H1 (cell line): Measurements from ENCODE around the gene ELMO1. TPM values are rescaled to one million over a fixed set of nuclear protein-coding genes. Genes with fewer than 3 reads are reported as not detected.

Experiments
- CTCF ChIA-PET: fragments of 300-600 bp; sonication (Branson Sonifier 250); formaldehyde crosslinking; loops from one replicate; lab custom pipeline; 2021; ENCODE audit not compliant: partially characterized antibody; lab: Charles Lee
- POLR2A ChIA-PET: fragments of 300-600 bp; sonication (Branson Sonifier 250); formaldehyde crosslinking; loops from one replicate; lab custom pipeline; 2021; ENCODE audit warnings: inconsistent platforms; ENCODE audit not compliant: partially characterized antibody; lab: Charles Lee
- DNase-seq, 2 experiments: peaks; one replicate each; pipeline versions ENCODE4 v3.0.0 to v3.0.0-alpha.2; 2010 to 2022; ENCODE audit warnings: low spot score in 2 of 2, low read depth in 1 of 2, mixed read lengths in 1 of 2
- FAIRE-seq: peaks from 2 replicates; lab custom pipeline; 2011; peaks lifted over from hg19 to GRCh38; lab: Jason Lieb, UNC
- H2AFZ ChIP-seq: 2 replicates; pipeline ENCODE4 v1.8.1; 2012; ENCODE audit warnings: low read length, inconsistent platforms
- H2AK5ac ChIP-seq: 2 replicates; pipeline ENCODE4 v1.6.1; 2013; ENCODE audit warnings: low read depth, low read length
- H2BK120ac ChIP-seq: replicated peaks from 2 replicates; pipeline ENCODE3; 2013; ENCODE audit warnings: low read depth, low read length, inconsistent platforms
- H2BK12ac ChIP-seq: 2 replicates; pipeline ENCODE4 v1.6.1; 2013; ENCODE audit warnings: low read depth, low read length
- H2BK15ac ChIP-seq: 2 replicates; pipeline ENCODE4 v1.6.1; 2013; ENCODE audit warnings: low read length
- H2BK20ac ChIP-seq: 2 replicates; pipeline ENCODE4 v1.6.1; 2013; ENCODE audit warnings: low read length
- H2BK5ac ChIP-seq: 2 replicates; pipeline ENCODE4 v1.6.1; 2013; ENCODE audit warnings: low read depth, low read length
- H3K14ac ChIP-seq: 2 replicates; pipeline ENCODE4 v1.6.1; 2013; ENCODE audit warnings: inconsistent platforms; ENCODE audit not compliant: insufficient read length
- H3K18ac ChIP-seq: 2 replicates; pipeline ENCODE4 v1.6.1; 2013; ENCODE audit warnings: low read length; ENCODE audit errors: extremely low read depth
- H3K23ac ChIP-seq: 2 replicates; pipeline ENCODE4 v1.6.1; 2013; ENCODE audit warnings: inconsistent platforms; ENCODE audit not compliant: insufficient read length
- H3K23me2 ChIP-seq: 2 replicates; pipeline ENCODE4 v1.6.1; 2013; ENCODE audit warnings: low read depth, low read length
- H3K27ac ChIP-seq: 2 replicates; pipeline ENCODE4 v1.6.1; 2011; ENCODE audit warnings: low read depth, low read length, inconsistent platforms
- H3K27me3 ChIP-seq, 4 experiments: replicated peaks in 1 of 4; 1 replicate in 1 of 4; 2 replicates in 3 of 4; pipeline versions ENCODE4 v1.6.1 to v1.8.1; 2011 to 2013; ENCODE audit warnings: low read length in 3 of 4, mild to moderate bottlenecking in 3 of 4, inconsistent platforms in 2 of 4, mixed read lengths in 2 of 4, moderate library complexity in 1 of 4; ENCODE audit not compliant: control insufficient read depth in 3 of 4, insufficient read depth in 3 of 4; ENCODE audit errors: extremely low read depth in 1 of 4
- H3K36me3 ChIP-seq, 4 experiments: 2 replicates each; pipeline versions ENCODE4 v1.6.1 to v1.8.1; 2011 to 2013; ENCODE audit warnings: mild to moderate bottlenecking in 4 of 4, low read length in 3 of 4, moderate library complexity in 2 of 4, control low read depth in 1 of 4, inconsistent platforms in 1 of 4; ENCODE audit not compliant: insufficient read depth in 4 of 4, control insufficient read depth in 2 of 4
- H3K4ac ChIP-seq: replicated peaks from 2 replicates; pipeline ENCODE3; 2013; ENCODE audit warnings: low read length, low read depth, mixed read lengths, inconsistent platforms; ENCODE audit not compliant: insufficient read length
- H3K4me1 ChIP-seq, 4 experiments: replicated peaks in 1 of 4; 1 replicate in 1 of 4; 2 replicates in 3 of 4; pipeline versions ENCODE4 v1.6.1 to v1.8.1; 2011 to 2013; ENCODE audit warnings: low read length in 3 of 4, inconsistent platforms in 2 of 4, mixed read lengths in 1 of 4; ENCODE audit not compliant: insufficient read depth in 4 of 4, control insufficient read depth in 3 of 4
- H3K4me2 ChIP-seq, 2 experiments: 2 replicates each; pipeline versions ENCODE4 v1.6.1 to v1.8.1; 2011 to 2013; ENCODE audit warnings: low read depth in 2 of 2, low read length in 2 of 2, control low read depth in 1 of 2, inconsistent platforms in 1 of 2, mild to moderate bottlenecking in 1 of 2; ENCODE audit not compliant: insufficient read depth in 1 of 2
- H3K4me3 ChIP-seq, 4 experiments: fragments of 200-600, 300-600 bp in 1 of 4; sonication (generic), shearing (Covaris generic), sonication (Bioruptor Twin) in 1 of 4; 2 replicates each; pipeline versions ENCODE4 v1.5.1 to v1.8.1; 2011 to 2016; ENCODE audit warnings: low read length in 4 of 4, low read depth in 3 of 4, control low read depth in 2 of 4, inconsistent platforms in 2 of 4, mild to moderate bottlenecking in 2 of 4, mixed read lengths in 1 of 4, moderate library complexity in 1 of 4; ENCODE audit not compliant: insufficient read depth in 2 of 4; ENCODE audit errors: extremely low read depth in 1 of 4
- H3K56ac ChIP-seq: replicated peaks from 2 replicates; pipeline ENCODE3; 2013; ENCODE audit warnings: low read depth, mild to moderate bottlenecking, mixed read lengths, low read length, inconsistent platforms; ENCODE audit not compliant: insufficient read length
- H3K79me1 ChIP-seq: 2 replicates; pipeline ENCODE4 v1.6.1; 2013; ENCODE audit warnings: low read depth, low read length, control low read depth
- H3K79me2 ChIP-seq, 2 experiments: 2 replicates each; pipeline versions ENCODE4 v1.6.1 to v1.8.1; 2012 to 2013; ENCODE audit warnings: low read length in 2 of 2, mild to moderate bottlenecking in 2 of 2, inconsistent platforms in 1 of 2; ENCODE audit not compliant: insufficient read depth in 2 of 2, control insufficient read depth in 1 of 2
- H3K9ac ChIP-seq, 4 experiments: replicated peaks in 1 of 4; 1 replicate in 1 of 4; 2 replicates in 3 of 4; pipeline versions ENCODE4 v1.6.1 to v1.8.1; 2011 to 2013; ENCODE audit warnings: low read depth in 3 of 4, low read length in 3 of 4, control low read depth in 2 of 4, mild to moderate bottlenecking in 2 of 4, moderate library complexity in 2 of 4, inconsistent platforms in 1 of 4; ENCODE audit errors: extremely low read depth in 1 of 4
- H3K9me3 ChIP-seq, 2 experiments: 2 replicates each; pipeline versions ENCODE4 v1.6.1 to v1.8.1; 2012 to 2013; ENCODE audit warnings: mild to moderate bottlenecking in 2 of 2, moderate library complexity in 2 of 2, control low read depth in 1 of 2, inconsistent platforms in 1 of 2, low read depth in 1 of 2, low read length in 1 of 2, mixed read lengths in 1 of 2; ENCODE audit not compliant: insufficient read depth in 2 of 2
- H4K20me1 ChIP-seq, 2 experiments: replicated peaks in 1 of 2; 2 replicates each; pipeline versions ENCODE3 to v1.8.1; 2011 to 2013; ENCODE audit warnings: inconsistent platforms in 2 of 2, low read length in 2 of 2, mild to moderate bottlenecking in 1 of 2; ENCODE audit not compliant: insufficient read depth in 2 of 2, control insufficient read depth in 1 of 2
- H4K5ac ChIP-seq: 2 replicates; pipeline ENCODE4 v1.6.1; 2013; ENCODE audit warnings: low read length, low read depth, mixed read lengths, inconsistent platforms; ENCODE audit not compliant: insufficient read length
- H4K8ac ChIP-seq: 2 replicates; pipeline ENCODE4 v1.8.0; 2013; ENCODE audit warnings: mild to moderate bottlenecking, moderate library complexity, low read length, inconsistent platforms; ENCODE audit not compliant: insufficient read depth; ENCODE audit errors: extremely low read depth
- H4K91ac ChIP-seq: replicated peaks from 2 replicates; pipeline ENCODE3; 2013; ENCODE audit warnings: low read length, mixed read lengths, inconsistent platforms; ENCODE audit not compliant: insufficient read length
- CBX8 ChIP-seq: fragments of 300-800, 300-1000 bp; sonication (generic); IDR thresholded peaks from 2 replicates; pipeline ENCODE4 v1.7.1; 2016; ENCODE audit warnings: low read depth, low read length, borderline replicate concordance
- KDM5A ChIP-seq: fragments of 200-600 bp; IDR thresholded peaks from 2 replicates; pipeline ENCODE4 v1.7.1; 2012; ENCODE audit warnings: mild to moderate bottlenecking, low read length, inconsistent platforms, mixed read lengths
- WGBS, 2 experiments: shearing (Covaris generic) in 1 of 2; methylation state at CpG; one replicate each; pipeline versions ENCODE4 v1.1.6 to v1.1.7; 2013 to 2015; ENCODE audit warnings: low lambda C conversion rate in 2 of 2, mixed read lengths in 2 of 2, inconsistent platforms in 1 of 2, low coverage in 1 of 2, missing lambda C conversion rate in 1 of 2; ENCODE audit not compliant: insufficient replicate concordance in 2 of 2, insufficient coverage in 1 of 2, insufficient read length in 1 of 2; ENCODE audit errors: extremely low coverage in 1 of 2, missing lambda C conversion rate in 1 of 2; 5-methylcytosine and 5-hydroxymethylcytosine counted together
- polyA plus RNA-seq, 7 experiments: library from polyadenylated mRNA; depleted of rRNA in 3 of 7; stranded (reverse) in 5 of 7; unstranded in 2 of 7; fragments of >200 nt in 5 of 7; fragments of 200-250 nt in 2 of 7; gene quantifications; 1 replicate in 5 of 7; 2 replicates in 1 of 7; 4 replicates in 1 of 7; pipeline versions ENCODE4 v1.2.1 to v1.2.3, GENCODE V29; 2011 to 2013; ENCODE audit warnings: missing spikeins in 2 of 7, mixed read lengths in 2 of 7
- total RNA-seq: library from RNA; stranded (reverse); fragmentation: NEBNext Ultra II Directional; extraction: Animal tissue kit (Norgen Biotek cat#: 25700); gene quantifications from 2 replicates; pipeline ENCODE4 v1.2.1, GENCODE V29; 2021

The ELMO1 gene
- total and polyA plus RNA-seq, 2 of the 8 experiments (the other 6 are each of a cell fraction or from before 2014, with no cell fraction given): 18.4 to 21.0 TPM

GRCh38 chr7:37224746-37225145 is 223.9 kb downstream of the ELMO1 start:
- peak overlapping the region; percentile 20; the same call in 1 of the 2 replicates for H2BK5ac ChIP-seq
- no peaks in the 10 kb centered on the region for H3K23me2 ChIP-seq
- H4K8ac ChIP-seq: no peak overlapping the region
- no peak for FAIRE-seq
- H3K9ac ChIP-seq: no peak overlapping the region
- H3K18ac ChIP-seq: no peak overlapping the region; the same call in 1 of the 2 replicates
- H3K4ac ChIP-seq: no peak overlapping the region
- no peak overlapping the region for H3K23ac ChIP-seq
- no peaks in the 10 kb centered on the region for H3K79me1 ChIP-seq
- 88% methylated on average over 10 of the region's 10 CpGs; no CpG with 5 or more reads in 1 of the 2 experiments for WGBS, 2 experiments
- peak overlapping the region; percentile 7 to 40; a peak in 1 of 4 replicates for H3K4me2 ChIP-seq
- peak overlapping the region; percentile 91 for H2BK12ac ChIP-seq
- no peak overlapping the region for H3K27ac ChIP-seq
- H2AFZ ChIP-seq: no peak overlapping the region
- H4K91ac ChIP-seq: peak overlapping the region; percentile 14
- no peaks in the 10 kb centered on the region for H3K36me3 ChIP-seq
- no peaks in the 10 kb centered on the region for H4K20me1 ChIP-seq
- peak overlapping the region; percentile 13 for H2BK20ac ChIP-seq
- no peak overlapping the region for H3K56ac ChIP-seq
- no peak overlapping the region for H3K4me3 ChIP-seq
- ChIA-PET CTCF (interaction anchor here (0.8 to 2.6 kb wide), 3 partner anchors 11 to 608 kb away, joined by 3 to 11 read pairs (median 7); no protein-coding TSS in a partner anchor), POLR2A (interaction anchor here (3.2 kb wide), 1 partner anchor 23 kb away, joined by 11 read pairs; no protein-coding TSS in a partner anchor)
- no peak overlapping the region for H4K5ac ChIP-seq
- H2AK5ac ChIP-seq: peak overlapping the region; percentile 83; the same call in 1 of the 2 replicates
- no peaks in the 10 kb centered on the region for H3K9me3 ChIP-seq
- H3K14ac ChIP-seq: no peak overlapping the region
- no peak overlapping the region for H2BK15ac ChIP-seq
- DNase-seq: no peak
- no peaks in the 10 kb centered on the region for H3K79me2 ChIP-seq
- peaks cover 0 to 13% (median 10%) of the 10 kb centered on the region in 4 experiments; a peak in 3 of 7 replicates for H3K4me1 ChIP-seq
- H2BK120ac ChIP-seq: peak overlapping the region; percentile 11
- H3K27me3 ChIP-seq: no peaks in the 10 kb centered on the region
- TF ChIP-seq CBX8 (no peak), KDM5A (no peak)
